ENCODE measurements around the gene BLCAP.

The BLCAP gene

DNA sequence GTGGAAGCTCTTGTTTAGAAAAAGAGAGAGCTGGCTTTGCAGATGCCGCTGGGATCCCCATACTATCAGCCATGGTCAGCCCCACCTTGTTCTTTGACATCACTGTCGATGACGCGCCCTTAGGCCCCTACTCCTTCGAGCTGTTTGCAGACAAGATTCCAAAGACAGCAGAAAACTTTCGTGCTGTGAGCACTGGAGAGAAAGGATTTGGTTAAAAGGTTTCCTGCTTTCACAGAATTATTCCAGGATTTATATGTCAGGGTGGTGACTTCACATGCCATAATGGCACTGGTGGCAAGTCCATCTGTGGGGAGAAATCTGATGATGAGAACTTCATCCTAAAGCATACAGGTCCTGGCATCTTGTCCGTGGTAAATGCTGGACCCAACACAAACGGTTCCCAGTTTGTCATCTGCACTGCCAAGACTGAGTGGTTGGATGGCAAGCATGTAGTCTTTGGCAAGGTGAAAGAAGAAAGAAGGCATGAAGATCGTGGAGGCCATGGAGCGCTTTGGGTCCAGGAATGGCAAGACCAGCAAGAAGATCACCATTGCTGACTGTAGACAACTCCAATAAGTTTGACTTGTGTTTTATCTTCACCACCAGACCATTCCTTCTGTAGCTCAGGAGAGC lies 2.4 kb upstream of the BLCAP start:
- peak; percentile 17 for DNase-seq (ENCODE audit: low spot score)

DNA sequence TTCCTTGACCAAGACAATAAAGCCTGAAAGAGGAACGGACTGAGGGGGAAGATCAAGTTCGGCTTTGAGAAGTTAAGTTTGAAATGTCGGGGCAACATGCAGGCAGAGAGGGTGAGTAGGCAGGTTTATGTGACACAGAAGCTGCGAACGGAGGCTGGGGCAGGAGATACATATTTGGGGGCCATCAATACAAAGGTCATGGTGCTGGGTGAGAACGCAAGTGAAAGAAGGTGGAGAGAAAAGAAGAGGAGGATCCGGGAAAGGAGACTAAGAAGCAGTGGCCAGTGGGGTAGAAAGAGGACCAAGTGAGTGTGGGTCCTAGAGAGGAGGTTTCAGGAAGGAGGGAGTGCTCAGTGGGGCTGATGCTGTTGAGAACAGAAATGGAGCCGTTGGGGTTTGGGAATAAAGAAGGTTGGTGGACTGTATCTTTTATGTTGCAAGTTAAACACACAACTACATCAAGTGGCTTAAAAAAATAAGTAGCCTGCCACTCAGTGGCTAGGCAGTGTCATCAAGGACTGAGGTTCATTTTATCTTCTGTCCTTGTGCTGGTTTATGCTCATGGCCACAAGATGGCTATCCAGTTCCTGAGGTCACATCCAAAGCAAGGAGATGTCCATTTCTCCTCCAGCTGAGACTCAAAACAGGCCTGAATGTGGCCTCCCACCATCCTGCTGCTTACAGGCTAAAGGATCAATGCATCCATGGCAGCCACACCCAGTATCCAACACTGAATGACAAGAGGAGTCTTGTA lies 1.7 kb upstream of the BLCAP start:
- DNase-seq (ENCODE audit: low spot score) = peak; percentile 38

DNA sequence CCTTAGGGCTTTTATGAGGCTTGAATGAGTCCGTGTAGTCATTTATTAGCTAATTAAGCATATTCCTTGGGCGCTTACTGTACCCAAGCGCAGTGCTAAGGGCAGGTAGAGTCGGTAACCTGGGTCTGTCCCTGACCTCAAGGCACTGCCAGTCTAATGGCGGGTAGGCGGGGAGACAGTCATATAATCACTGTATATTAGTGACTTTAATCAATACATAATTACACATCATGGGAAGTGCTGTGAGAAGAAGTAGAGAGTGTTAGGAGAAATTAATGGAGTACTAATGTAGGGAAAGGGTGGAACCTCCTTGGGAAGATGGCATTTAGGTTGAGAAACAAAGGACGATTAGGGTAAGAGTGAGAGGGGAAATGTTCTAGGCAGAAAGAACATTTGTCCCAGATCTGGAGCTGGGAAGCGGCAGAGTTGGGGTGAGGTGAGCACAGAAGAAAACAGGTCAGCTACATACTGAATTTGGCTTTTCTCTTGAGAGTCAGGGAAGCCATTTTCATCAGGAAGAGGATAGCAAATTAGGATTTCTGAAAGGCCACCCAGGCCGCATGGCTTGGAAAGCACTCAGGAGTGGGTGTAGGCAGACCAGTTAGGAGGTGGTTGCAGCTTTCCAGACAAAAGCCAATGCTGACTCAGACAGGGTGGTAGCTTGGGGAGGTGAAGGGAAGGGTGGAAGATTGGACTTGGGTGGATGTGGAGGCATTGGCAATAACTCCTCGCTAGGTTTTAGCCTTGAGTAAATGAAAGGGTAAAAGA lies 954 bp upstream of the BLCAP start:
- DNase-seq (ENCODE audit: low spot score) = no peak

DNA sequence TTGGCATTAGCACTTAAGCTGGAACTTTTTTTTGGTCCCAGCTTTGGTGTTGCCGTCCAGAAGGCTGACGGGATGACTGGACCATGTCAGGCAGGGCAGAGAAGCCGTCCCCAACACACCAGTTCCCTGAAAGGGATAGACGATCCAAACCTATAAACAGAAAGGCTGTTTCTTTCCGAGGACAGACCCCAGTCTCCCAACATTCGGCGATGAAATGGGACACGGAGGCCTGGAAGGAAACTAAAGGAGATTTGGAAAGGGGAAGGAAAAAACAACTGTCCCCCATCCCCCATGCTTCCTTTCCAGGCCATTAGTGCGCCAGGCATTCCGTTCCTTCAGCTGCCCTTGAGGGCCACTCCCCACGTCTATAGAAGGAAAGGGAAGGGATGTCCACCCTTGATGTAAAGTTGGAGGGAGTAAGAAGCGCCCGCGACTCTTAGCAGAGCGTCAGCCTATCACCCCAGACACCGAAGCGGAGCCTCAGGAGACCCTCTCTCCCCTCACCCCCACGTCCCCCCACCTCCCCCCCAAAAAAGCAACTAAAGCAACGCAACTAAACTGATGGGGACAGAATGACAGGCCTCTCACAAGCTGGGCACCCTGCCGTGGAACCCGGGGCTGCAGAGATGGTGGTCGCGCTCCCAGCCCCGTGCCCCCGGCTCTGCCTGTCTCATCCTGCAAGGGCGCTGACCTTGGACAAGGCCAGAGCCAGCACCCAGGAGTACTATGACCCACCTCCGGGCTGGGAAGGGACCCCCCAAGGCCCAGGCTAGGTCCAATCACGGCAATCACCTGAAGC lies 638 bp downstream of the BLCAP start:
- DNase-seq (ENCODE audit: low spot score) = no peak

DNA sequence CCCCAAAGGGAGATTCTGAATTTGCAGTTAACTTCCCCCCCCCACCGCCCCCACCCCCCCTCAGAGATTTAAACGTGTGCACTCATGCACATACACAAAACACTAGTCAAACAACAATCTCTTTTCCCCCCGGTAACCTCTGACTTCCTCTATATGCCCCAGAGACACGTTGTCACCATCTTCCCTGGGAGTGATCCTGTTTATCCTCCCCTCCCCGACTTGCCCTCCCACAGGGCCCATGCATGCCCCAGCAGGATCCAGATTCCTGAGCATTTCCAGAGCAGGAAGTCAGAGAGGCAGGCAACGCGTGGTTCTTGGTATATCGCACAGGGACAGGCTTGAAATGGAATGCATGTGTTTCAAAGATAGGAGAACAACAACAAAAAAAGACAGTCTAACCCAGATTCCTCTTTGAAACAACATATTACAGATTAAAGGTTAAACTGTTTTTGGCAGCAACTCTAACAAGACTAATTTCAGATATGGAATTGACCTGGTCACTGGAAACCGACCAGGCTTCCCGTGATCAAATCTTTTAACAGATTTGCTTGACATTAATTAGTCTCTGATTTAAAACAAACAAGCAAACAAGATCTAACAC lies 1.3 kb downstream of the BLCAP start:
- DNase-seq (ENCODE audit: low spot score) = peak; percentile 69

DNA sequence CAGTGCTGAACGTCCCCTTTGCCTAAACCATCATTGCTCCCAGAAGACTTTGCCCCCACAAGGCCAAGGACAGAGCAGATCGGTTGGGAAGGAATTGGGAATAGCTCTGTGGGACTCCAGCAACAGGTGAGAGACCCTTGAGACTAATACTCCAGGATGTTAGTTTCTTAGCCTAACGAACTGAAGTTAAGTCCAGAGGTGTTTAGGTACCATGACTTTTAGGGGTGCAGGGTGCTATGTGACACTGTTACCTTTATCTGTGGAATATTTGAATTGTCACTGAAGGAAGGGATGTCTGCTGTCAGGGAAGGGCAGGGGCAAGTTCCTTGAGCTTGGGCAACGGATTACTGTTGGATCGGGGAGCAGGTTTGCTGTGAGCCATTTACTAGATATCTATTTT lies 1.9 kb downstream of the BLCAP start:
- no peak for DNase-seq (ENCODE audit: low spot score)

DNA sequence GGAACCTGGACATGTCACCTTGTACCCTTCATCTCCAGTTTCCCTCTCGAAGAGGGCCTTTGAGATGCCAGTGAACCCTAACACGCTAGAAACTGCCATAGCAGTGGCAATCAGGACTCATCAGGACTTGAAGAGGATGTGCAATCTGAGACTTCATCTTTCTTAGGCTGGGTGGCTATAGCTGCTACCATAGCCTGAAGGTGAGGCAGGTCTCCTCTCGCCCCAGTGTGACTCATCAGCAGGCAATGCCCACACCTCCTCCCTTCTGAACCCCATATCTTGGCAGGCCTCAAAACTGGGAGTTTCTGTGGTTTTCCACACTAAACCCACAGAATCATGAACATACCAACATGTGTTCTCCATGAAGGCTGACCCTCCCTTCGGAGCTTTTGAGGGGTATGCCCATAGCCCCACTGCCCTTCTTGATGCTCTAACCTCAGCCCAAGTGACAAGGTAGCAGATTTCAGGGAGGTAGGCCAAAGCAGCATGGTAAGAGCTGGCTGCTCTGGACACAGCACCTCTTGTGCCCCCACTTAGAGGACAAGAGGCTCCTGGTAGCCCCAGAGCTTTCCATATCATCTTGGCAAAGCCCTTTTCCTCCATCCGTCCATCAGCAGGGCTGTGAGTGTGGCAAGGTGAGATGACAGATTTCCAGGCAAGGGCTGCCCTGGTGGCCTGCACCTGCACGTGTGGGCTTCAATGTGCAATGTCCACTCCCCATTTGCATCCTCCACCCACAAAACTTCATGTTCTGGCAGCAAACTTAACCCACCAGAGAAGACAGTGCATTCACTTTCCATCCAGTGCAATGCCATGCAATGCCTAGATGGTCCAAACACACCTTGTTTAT lies 2.6 kb downstream of the BLCAP start:
- no peak for DNase-seq (ENCODE audit: low spot score)

DNA sequence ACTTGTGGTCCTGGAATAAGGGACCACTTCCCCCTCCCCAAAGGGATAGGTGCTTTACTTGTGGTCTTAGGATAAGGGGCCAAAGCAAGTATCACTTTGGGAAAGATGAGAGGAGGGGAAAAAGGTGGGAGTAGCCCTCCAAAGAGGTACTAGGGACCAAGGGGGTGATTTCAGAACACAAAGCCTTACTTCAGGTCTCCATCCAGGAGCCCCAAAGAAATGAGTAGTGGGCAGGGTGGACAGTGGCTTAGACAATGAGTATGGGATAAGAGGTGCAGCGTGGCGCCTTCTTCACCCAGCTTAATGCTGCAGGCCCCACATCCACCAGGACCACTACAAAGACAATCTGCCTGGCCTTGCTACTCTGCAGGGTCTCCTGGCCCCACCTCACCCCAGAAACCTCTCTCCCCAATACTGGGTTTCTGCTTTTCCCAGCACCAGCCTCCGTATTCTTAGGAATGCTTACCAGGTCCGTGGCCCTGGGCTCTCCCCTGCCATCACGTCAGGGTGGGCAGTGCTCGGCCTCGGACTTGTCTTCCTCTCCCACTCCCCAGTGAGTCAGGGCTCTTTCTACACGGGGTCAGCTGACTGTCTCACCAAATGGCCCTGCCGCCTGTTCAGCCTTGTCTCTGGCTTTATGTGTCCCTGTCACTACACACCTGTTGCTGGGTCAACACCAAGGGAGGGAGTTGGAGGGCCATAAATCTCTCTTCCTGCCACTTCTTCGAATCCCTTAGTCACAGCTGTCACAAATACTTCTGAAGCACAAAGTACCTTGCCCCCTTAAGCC lies 3.6 kb downstream of the BLCAP start:
- no peak for DNase-seq (ENCODE audit: low spot score)

DNA sequence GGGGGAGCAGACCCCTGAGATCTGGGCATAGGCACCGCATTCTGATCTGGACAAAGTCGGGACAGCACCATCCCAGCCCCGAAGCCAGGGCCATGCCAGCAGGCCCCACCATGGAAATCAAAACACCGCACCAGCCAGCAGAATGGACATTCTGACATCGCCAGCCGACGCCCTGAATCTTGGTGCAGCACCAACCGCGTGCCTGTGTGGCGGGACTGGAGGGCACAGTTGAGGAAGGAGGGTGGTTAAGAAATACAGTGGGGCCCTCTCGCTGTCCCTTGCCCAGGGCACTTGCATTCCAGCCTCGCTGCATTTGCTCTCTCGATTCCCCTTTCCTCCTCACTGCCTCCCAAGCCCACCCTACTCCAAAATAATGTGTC lies 4.7 kb downstream of the BLCAP start:
- no peak for DNase-seq (ENCODE audit: low spot score)

DNA sequence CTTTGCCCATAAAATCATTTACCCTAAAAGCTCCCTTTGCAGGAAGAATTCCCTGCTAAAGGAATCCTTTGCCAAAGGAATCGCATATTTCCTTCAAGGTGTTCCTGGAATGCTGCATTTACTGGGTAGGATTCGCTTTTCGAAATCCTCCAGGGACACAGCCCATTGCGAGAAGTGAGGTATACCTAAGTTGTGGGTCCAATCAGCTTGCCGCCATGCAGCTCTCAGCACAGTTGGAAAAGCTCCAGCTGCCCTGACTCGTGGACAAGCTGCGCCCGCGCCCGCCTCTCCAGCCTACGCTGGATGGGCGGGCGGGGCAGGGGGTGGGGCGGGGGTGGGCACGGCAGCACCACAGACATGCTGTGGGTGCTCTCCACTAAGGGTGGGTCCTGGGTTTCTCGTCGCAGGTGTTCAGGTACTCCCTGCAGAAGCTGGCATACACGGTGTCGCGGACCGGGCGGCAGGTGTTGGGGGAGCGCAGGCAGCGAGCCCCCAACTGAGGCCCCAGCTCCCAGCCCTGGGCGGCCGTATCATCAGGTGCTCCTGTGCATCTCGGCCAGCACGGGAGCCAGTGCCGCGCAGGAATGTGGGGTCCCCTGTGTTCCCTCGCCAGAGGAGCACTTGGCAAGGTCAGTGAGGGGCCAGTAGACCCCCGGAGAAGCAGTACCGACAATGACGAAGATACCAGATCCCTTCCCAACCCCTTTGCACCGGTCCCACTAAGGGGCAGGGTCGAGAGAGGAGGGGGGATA lies 5.2 kb downstream of the BLCAP start:
- DNase-seq (ENCODE audit: low spot score) = no peak

DNA sequence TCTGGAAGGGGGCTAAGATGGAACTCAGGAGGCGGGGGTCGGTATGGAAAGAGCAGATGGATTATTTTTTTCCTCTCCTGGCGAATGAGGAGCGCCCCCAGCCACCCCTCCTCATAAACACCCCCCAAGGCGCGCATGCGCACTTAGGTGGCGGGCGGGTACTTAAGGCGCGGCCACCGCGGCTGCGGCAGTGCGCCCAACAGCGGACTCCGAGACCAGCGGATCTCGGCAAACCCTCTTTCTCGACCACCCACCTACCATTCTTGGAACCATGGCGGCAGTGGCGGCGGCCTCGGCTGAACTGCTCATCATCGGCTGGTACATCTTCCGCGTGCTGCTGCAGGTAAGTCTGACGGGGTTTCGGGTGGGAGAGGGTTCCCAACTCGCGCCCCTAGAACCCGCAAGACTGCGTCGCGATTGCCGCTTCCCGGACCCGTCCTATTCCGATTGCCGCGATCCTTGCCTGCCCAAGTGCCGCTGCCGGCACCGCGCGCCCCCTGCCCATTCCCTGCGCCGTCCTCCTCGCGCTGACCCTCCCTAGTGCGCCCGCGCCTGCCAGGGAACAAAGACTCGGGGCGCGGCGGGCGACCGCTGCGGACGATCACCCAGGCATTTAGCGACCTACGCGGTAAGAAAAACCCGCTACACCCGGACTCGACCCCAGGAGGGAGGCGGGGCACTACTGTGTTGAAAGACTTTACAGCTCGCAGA lies 6.5 kb downstream of the BLCAP start, which contains the start of gene NNAT:
TSS of gene NNAT (plus strand) at position 190 of the 711 bp plus-strand sequence. CDS start at position 272, 82 bp downstream.
- DNase-seq (ENCODE audit: low spot score) = no peak

DNA sequence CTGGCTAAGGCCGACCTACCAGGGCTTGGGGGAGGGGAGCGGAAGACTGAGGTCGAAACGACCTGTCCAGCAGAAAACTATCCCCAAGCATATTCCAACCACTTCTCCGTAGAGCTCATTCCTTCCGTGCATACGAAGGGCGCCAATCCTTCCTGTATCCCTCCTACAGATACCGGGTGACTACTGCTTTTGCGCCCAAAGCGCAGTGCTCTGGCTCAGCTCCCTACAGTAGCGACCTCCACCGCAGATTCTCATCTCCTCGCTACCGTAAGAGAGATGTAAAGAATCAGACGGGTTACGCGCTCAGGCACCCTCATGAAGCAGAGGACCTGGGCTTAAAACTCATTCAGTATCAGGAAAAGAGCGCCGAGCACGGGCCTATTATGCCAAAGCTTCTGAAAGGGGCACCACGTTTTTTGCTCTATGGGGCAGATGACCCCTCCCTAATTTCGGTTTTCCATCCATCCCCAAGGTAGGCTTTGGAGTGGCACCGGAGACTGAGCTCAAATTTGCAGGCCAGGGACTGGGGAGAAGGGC lies 7.2 kb downstream of the BLCAP start:
- DNase-seq (ENCODE audit: low spot score) = peak; percentile 17

DNA sequence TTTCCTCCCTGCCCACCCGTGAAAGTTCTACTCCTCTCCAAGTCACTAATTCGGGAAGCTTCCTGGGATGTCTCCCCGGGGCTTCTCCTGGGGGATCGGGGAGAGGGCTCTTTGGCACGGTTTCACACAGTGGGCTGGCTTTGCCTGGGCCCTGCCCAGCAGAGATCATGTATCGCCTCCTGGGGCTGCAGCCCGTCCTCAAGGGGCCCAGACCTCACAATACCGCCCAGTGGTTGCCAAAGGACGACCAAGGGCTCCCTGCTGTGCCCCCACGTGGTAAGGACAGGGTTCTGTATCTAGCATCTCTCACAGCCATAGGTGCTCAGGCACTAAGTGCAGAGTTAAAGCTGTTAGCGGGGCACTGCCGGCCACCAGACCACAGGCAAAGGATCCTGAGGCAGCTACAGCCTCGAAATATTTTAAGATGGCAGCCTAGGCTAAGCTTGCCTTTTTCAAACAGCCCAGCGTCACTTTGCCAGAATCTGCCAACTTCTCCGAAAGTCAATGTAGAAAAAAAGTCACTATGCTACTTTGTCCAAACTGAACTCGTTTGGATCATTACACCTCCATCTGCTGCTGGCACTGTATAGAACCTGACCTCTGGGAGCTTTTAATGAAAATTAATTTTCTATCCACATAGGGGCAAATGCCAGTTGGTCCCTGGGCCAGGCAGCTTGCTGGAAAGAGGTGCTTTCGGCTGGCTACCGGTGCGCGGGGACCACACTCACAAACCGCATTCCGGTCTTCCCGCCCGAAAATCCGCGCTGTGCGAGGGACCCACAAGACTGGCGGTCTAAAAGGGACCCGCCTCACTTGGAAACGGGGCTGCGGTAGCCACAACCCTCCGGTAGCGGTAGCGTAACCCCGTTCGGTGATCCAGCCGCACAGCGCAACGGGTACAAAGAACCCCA lies 7.9 kb downstream of the BLCAP start:
- DNase-seq (ENCODE audit: low spot score) = no peak

DNA sequence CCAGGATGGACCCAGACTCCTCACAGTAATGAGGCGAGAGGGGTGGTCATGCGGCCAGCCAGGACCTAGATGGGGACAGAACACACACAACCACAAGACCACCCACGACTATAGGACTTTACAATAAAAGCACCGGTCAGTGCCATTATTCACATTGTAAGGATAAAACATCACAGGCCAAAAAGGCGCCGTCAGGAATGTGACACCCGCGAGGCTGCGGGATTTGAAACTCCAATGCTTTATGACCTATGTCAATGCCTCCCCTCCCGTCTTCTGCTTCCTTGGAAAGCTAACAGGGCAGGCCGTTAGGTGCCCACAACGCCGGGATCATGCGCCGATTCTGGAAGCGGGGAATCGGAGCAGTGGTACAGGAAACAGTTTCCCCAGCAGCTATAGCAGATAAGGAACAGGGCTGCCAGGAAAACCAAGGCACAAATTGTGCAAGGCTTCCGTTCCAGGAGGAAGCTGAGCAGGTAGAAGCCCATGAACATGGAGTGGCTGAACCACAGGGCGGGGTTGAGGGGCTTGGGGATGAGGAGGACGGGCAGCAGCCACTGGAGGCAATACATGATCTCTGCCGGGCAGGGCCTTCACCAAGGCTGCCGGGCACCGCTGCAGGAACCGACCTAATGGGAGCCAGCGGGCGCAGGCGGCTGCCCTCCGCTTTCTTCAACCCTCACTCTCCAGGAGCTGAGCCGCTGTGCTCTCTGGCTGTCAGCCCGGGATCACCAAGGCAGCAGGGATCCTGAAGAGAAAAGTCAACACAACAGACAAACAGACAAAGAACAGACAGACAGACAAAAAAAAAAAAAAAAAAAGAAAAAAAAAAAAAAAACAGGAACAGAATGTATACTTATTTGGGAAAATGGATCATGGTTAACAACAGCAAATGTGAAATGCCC lies 8.8 kb downstream of the BLCAP start:
- no peak for DNase-seq (ENCODE audit: low spot score)

DNA sequence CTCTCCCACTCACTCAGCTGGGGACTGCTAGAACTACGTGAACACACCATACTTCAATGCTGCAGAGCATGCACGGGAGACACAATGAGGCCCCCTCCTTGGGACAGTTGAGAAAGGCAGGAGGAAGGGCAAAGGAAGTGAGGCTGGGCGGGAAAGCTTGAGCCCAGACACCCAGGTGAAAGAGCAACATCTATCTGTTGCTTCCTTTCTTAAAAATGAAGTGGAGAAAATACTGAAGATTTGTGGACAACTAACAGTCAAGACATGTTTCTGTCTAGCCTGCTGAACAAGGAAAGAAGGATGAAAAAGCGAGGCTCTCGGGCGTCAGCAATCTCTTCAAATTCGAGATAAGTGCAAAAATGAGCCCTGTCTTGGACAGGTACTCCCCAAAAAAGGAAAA lies 9.6 kb downstream of the BLCAP start:
- DNase-seq (ENCODE audit: low spot score) = no peak
